Stimulated activated CD4-positive, alpha-beta T cell treated with anti-CD3 and anti-CD28 coated beads, TNF-alpha, amount 100 ng/mL, for 1 hour (primary cell): Measurements from ENCODE around the gene SLIT2.

ENCODE experiments used
- DNase-seq, 3 donors: peaks; one replicate each; pipeline ENCODE4 v3.0.0-alpha.2; 2020; ENCODE audit warnings: low read depth in 3 of 3, low spot score in 1 of 3

SLIT2 gene

GRCh38 chr4:20265726-20266125 is 14.0 kb downstream of the SLIT2 start:
- DNase-seq, result no peak

- DNase-seq, result no peak
Observed at GRCh38 chr4:20266215-20267082, 14.7 kb downstream of the SLIT2 start.

DNA sequence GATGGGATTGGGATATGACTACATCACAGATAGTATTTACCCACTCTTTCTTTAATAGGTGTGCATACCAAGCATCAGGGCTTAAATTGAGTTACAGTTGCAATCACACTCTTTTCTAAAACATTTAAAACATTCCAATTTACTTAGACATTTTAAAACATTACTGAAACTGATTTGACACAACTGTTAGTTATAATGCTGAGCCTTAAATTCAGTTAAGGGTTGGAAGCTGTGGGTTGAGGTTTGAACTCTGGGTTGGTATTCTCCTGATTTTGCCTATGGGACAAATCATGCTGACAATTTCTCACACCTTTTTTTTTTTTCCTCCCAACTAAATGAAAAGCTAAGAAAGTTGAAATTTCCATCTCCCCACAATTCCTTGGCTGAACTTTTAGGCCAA is 16.3 kb downstream of the SLIT2 start:
- no peak for DNase-seq

DNA sequence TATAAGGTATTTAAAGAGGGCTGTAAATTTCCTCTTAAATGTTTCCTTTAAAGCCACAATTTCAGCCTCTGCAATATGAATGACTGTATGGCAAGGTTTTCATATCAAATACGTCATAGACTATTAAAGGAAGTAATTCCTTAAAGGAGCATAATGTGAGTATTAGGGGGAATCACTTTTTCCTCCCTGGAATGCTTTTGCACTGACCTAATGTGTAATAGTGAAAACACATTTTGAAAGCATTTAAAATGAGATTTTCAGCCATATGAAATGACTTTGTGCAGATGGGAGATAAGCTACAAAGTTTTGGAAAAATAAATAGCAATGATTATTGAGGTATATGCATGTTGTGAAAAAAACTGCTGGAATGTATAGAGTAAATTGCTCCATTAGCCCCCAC is 17.6 kb downstream of the SLIT2 start:
- no peak for DNase-seq

DNA sequence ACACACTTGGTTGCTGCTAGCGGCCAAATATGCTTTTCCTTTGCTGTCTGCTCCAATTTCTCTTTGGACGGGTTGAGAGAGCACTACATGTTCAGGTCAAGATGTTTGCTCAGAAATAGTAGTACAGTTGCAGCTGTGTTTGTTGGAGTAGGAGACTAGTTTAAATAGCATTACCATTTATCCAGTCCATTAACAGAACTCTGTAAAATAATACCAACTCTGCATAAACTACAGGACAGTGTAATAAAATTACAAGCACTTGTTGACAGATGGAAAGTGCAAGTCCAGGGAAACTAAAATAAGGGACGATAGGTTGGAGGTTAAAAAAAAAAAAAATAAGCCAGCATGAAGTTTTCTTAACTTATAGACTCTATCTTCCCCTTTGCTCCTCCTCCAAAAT is 20.2 kb downstream of the SLIT2 start:
- no peak for DNase-seq

DNA sequence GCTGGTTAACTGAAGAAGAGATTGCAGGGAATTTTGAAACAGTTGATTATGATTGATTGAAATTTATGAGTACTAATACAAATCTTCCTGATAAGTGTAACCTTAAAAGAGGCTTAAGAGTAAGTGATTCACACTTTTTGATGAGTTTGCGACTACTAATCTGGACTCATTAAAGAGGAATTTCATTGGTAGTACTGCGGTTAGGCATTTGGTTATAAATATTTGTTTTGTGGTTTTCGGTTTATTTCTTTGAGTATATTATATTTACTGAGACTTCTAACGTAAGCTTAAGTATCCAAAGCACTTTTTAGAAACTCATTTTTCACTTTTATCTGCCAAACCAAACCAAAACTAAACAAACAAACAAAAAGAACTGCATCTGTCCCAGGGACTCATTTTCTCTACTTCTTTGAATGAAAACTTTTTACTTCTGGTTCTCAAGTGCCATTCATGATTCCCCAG is 20.7 kb downstream of the SLIT2 start:
- no peak for DNase-seq

- no peak for DNase-seq
Observed at GRCh38 chr4:20273793-20274192, 22.1 kb downstream of the SLIT2 start.

DNA sequence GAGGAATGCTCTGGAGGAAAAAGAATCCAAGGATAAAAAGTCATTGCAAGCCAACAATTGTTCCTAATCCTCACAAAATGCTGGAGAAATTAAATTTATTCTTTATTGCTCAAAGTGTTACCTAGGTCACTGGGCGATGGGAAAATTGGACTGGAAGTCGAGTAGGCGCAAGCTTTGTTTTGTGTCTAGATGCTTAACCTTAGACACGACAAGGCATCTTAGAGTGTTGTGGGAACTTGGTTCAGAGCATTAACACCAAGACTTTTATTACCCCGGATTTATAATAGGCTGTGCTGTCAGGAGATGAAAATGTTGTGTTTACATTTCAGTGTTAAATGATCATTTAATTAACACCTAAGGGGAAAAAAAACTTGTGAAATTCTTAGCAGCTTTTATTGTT is 25.1 kb downstream of the SLIT2 start:
- DNase-seq, result no peak

DNA sequence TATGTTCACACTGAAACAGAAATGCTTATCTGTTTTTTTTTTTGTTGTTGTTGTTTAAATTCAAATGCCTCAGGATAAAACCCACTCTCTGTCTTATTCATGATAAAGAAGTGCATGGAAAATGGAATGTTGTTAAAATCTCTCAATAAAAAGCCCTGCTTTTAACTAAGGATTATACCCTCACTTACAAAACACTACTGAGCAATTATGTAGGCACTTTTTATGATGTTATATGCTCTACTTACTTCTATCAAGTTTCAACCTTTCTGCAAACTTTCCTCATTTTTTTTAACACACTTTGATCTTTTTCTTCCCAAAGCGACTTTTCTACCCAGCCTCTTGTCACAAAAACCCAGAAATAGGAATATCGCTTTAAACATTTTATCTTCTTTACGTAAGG is 26.5 kb downstream of the SLIT2 start:
- DNase-seq, result no peak

DNA sequence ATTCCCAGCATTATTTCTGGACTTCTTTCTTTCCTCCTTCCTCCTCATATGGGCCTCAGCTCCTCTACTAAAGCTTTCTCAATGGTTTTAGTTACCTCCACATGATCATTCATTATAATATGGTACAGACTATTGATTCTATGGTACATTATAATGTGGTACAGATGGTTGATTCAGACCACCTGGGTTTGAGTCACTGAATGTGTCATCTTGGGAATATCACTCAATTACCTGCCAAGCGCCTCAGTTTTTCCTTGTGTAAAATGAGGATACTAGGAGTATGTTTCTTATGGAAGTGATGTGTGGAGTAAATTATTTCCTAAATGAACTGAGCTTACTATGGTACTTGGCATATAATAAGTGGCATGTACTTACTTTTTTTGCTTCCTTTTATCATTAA is 27.7 kb downstream of the SLIT2 start:
- no peak for DNase-seq

DNA sequence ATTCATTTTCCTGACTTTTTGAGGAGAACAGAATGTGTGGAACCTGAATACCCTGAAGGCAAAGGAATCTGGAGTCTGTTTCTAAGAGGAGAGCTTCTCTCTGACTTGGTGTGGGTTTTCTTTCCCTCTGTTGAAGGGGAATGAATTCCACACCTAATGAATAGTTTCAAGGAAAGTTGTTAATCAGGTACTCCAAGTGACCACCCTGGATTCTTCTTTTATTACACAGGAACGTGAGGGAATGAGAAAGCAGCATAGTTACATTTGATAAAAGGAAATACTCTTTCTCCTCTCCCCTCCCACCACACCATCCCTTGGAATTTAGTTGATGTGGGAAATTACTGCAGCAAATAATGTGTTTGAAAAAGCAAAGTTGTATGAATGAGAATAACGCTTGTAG is 29.7 kb downstream of the SLIT2 start:
- no peak for DNase-seq

- DNase-seq, result no peak
Observed at GRCh38 chr4:20283039-20283438, 31.3 kb downstream of the SLIT2 start.

GRCh38 chr4:20284990-20285389 is 33.3 kb downstream of the SLIT2 start:
- no peak for DNase-seq

DNA sequence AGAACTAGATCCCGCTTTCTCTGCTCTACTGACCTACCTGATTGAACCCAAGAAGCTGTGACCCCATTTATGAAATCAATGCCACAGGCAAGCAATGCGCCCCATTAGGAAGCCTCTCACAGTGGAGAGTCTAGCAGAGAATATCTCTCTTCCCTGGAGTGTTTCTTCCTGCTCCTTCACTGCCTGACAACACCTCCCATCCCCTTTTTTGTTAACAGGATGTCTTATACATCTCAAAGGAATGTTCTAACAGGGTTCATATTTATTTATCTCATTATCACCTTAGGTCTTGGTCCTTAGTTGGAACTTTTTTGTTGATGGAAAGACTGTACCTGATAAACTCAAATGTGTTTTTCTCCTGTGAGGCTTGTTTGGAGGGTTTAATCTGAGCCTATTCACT is 35.5 kb downstream of the SLIT2 start:
- DNase-seq, result no peak

DNA sequence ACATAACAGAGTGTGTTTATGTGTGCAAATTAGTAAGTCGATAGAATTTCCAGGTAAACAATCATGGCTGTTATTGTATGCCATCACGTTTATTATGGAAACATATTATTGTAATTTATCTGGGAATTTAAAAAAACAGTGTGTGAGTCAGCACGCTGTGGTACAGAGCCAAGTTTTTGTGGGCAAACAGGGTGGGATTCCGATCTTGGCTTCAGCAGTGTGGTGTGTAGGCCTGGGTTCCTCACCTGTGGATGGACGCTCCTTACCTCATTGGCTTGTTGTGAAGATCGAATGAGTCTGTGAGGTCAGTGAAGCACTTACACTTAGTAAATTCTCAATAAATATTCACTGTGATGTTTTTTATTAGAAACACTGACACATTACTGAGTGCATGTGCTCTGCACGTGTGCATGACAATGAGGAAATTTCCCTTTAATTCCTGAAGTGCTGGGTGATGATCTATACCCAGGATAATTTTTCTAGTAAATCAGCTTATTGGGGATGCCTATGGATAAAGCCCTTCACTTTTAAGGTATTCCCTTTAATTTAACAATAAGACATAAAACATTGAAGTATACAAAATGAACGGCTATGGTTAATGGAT is 36.4 kb downstream of the SLIT2 start:
- no peak for DNase-seq

GRCh38 chr4:20288846-20289512 is 37.3 kb downstream of the SLIT2 start:
- DNase-seq, result no peak

- DNase-seq, result no peak
Observed at GRCh38 chr4:20289782-20290181, 38.1 kb downstream of the SLIT2 start.

DNA sequence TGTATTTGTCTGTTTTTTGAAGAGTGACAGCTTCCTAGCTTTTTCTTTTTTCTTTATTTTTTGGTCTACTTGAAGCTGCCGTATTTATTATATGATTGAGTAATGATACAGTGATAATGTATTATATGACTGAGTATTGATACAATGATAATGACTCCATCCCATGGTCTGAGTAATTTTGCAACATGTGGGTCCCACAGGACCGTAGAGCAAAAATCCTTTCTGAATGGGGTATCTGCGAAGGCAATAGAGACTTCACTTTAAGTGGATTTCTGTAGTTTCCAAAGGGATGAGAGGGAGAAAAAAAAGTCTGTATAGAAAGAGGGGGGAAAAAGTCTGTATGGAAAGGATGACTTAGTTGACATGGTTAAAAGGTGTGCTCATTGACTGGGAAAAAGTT is 41.0 kb downstream of the SLIT2 start:
- DNase-seq, result no peak

DNA sequence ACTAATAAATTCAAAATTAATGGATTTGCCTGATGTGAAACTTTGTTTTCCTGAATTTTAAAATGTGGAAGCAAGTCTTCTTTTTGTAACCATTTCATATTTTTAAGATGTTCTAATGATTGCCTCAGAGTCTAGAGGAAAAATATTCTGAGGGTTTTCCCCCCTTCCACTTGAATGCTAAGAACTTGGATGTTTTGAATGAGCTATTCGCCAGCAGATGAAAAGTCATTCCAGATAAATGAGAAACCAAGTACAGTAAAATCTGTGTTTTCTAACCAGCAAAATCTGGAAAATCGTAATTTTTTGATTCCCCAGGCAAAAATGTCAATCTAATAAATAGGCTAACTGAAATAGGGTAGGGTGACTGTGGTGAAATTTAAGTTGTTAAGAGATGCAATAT is 45.6 kb downstream of the SLIT2 start:
- DNase-seq, result no peak

GRCh38 chr4:20297783-20298182 is 46.1 kb downstream of the SLIT2 start:
- no peak for DNase-seq

GRCh38 chr4:20298455-20298854 is 46.8 kb downstream of the SLIT2 start:
- DNase-seq, result no peak

DNA sequence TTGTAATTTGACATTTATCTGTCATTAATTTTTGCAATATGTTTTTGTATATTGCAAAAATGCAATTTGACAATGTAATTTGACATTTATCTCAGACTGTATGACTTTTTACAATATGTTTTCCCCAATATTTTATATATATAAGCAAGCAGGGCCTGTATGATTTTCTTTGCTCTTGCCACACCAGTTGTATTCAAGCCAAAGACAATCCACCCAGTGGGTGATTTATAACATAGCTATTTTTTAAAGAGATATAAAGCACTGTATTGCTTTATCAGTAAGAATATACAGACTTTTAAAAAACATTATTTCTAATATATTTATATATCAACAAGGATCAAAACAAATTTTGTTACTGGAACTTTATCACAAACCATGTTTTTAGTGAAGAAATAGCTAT is 47.3 kb downstream of the SLIT2 start:
- no peak for DNase-seq
